ENCODE data around the gene CAMK2A. TPM values are rescaled to one million over a fixed set of nuclear protein-coding genes. Genes with fewer than 3 reads are reported as not detected.

CAMK2A gene
- total and polyA plus RNA-seq, 4 donors: under 0.01 TPM; not detected in 3

GRCh38 chr5:150242251-150242894 lies 47.2 kb downstream of the CAMK2A start:
- H3K27ac ChIP-seq (ENCODE audit: low read depth in 1 of 2, low read length in 2 of 2): no peak overlapping the region
- DNase-seq (ENCODE audit: low spot score): no peak

More at GRCh38 chr5:150242251-150242894, 47.2 kb downstream of the CAMK2A start:
- H3K4me1 ChIP-seq (ENCODE audit: control insufficient read depth in 4 of 4, insufficient read depth in 4 of 4, low read length in 3 of 4): no peaks in the 10 kb centered on the region
- no peak overlapping the region for H3K4me3 ChIP-seq (ENCODE audit: low read depth in 1 of 3, low read length in 3 of 3)
- 91% methylated on average over 11 of the region's 11 CpGs for WGBS
- no peak overlapping the region for H3K9ac ChIP-seq (ENCODE audit: low read depth in 1 of 2, low read length in 2 of 2)
- no peaks in the 10 kb centered on the region for H3K36me3 ChIP-seq (ENCODE audit: control insufficient read depth in 4 of 4, insufficient read depth in 3 of 4, low read depth in 1 of 4, low read length in 3 of 4)
- H3K27me3 ChIP-seq (ENCODE audit: control insufficient read depth in 4 of 4, insufficient read depth in 4 of 4, low read length in 3 of 4): no peaks in the 10 kb centered on the region
- H3K9me3 ChIP-seq (ENCODE audit: control insufficient read depth in 4 of 4, low read length in 3 of 4): no peaks in the 10 kb centered on the region
- TF ChIP-seq HNF4A (conservative IDR thresholded peaks at IDR 0.05): no peak
- no peak for TF ChIP-seq TAF1 (conservative IDR thresholded peaks at IDR 0.05)
- TF ChIP-seq ATF3 (IDR thresholded peaks at IDR 0.05): no peak
- TF ChIP-seq NR2F2 (IDR thresholded peaks at IDR 0.05): no peak
- TF ChIP-seq HNF4G (IDR thresholded peaks at IDR 0.05): no peak
- no peak for TF ChIP-seq REST (IDR thresholded peaks at IDR 0.05)
- TF ChIP-seq RAD21 (IDR thresholded peaks at IDR 0.05): no peak
- TF ChIP-seq YY1 (IDR thresholded peaks at IDR 0.05): no peak
- TF ChIP-seq RXRA (IDR thresholded peaks at IDR 0.05): no peak
- no peak for TF ChIP-seq EGR1 (IDR thresholded peaks at IDR 0.05; ENCODE audit: low read depth in 2 of 2)
- no peak for TF ChIP-seq ZBTB33 (IDR thresholded peaks at IDR 0.05)
